HCT116 (cell line): ENCODE measurements around the gene C9orf72.

ENCODE experiments used
- ATF3 ChIP-seq: IDR thresholded peaks from 2 replicates; pipeline ENCODE4 v1.6.1; 2012
- CTCF ChIP-seq, 3 experiments: fragments of 200-600 bp in 1 of 3; sonication (generic) in 1 of 3; IDR thresholded peaks in 2 of 3; conservative IDR thresholded peaks in 1 of 3; 2 replicates each; pipeline ENCODE4 v1.5.1; 2012 to 2017; ENCODE audit warnings: low read depth in 2 of 3, low read length in 2 of 3, antibody characterized with exemption in 1 of 3, borderline replicate concordance in 1 of 3, control low read depth in 1 of 3, mild to moderate bottlenecking in 1 of 3, mixed read lengths in 1 of 3, mixed run types in 1 of 3, moderate library complexity in 1 of 3; ENCODE audit not compliant: insufficient read depth in 1 of 3
- MAX ChIP-seq: IDR thresholded peaks from 2 replicates; pipeline ENCODE4 v1.6.1; 2012
- POLR2A ChIP-seq: IDR thresholded peaks from 2 replicates; pipeline ENCODE4 v1.7.0; 2011; ENCODE audit warnings: borderline replicate concordance; ENCODE audit not compliant: insufficient read depth, insufficient read length; ENCODE audit errors: extremely low read depth
- ZBTB33 ChIP-seq: IDR thresholded peaks from 2 replicates; pipeline ENCODE4 v1.6.1; 2011; ENCODE audit warnings: mild to moderate bottlenecking, low read length, moderate library complexity; ENCODE audit not compliant: insufficient replicate concordance; ENCODE audit errors: extremely low read depth
- ZNF274 ChIP-seq: fragments of 200-500 bp; sonication (Bioruptor generic); IDR thresholded peaks from 2 replicates; pipeline ENCODE4 v1.6.1; 2014; ENCODE audit warnings: mild to moderate bottlenecking, low read depth, low read length, inconsistent platforms

GRCh38 chr9:27506981-27507380, 66.3 kb downstream of the C9orf72 start:
- TF ChIP-seq POLR2A (no peak), ATF3 (no peak), CTCF (IDR thresholded peaks at IDR 0.05 in 2 of 3, conservative IDR thresholded peaks at IDR 0.05 in 1 of 3; ENCODE audit: borderline replicate concordance in 1 of 3, insufficient read depth in 1 of 3, low read depth in 2 of 3, low read length in 2 of 3) (no peak), ZNF274 (no peak), MAX (no peak), ZBTB33 (no peak)
